HG02870 (cell line): ENCODE data around the gene KIRREL3.

ENCODE experiments used
- ATAC-seq: cut with Tn5 transposase; IDR thresholded peaks from one replicate; pipeline ENCODE4 v1.9.1; 2021; ENCODE audit warnings: mild to moderate bottlenecking, moderate library complexity; ENCODE audit not compliant: unreplicated experiment

Gene KIRREL3

DNA sequence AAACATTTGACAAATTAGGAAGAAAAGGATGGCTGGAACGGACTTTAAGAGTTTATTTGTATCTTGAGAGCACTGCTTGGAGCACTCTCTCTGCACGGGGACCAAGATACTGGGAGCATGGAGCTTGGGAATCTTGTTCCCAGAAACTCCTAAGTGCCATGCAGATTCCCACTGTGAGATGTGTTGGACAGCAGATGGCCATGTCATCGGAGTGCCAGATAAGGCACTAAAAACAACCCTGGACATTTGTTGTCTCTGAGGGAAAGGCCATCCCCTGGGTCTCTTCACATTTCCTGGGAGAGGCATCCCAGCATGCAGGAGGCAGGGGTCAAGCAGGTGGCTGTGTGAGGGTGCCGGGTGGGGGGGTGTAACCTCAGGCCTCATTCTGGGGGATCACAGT, 2.9 kb downstream of the KIRREL3 start:
- no peak for ATAC-seq

- ATAC-seq, result no peak
Observed at GRCh38 chr11:126997196-126997595, 3.4 kb downstream of the KIRREL3 start.

- ATAC-seq, result no peak
Observed at GRCh38 chr11:126996036-126996804, 4.3 kb downstream of the KIRREL3 start.

DNA sequence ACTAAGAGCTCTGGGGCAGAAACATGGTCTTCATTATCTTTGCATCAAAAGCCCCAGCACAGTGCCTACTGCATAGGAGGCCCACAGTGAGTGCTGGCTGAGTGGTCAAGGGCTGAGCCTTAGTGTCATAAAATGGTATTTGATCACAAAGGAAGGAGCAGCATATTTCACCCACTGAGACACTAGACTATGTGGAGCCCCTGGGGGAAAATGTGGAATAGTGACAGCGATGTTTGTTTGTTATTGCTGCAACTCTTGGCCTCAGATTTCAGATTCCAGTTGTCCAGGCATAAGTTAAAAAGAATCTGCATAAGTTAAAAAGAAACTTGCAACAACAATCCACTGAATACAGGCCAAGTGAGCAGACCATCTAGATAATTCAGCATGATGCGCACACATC, 7.0 kb downstream of the KIRREL3 start:
- no peak for ATAC-seq

- no peak for ATAC-seq
Observed at GRCh38 chr11:126992804-126993111, 7.8 kb downstream of the KIRREL3 start.

DNA sequence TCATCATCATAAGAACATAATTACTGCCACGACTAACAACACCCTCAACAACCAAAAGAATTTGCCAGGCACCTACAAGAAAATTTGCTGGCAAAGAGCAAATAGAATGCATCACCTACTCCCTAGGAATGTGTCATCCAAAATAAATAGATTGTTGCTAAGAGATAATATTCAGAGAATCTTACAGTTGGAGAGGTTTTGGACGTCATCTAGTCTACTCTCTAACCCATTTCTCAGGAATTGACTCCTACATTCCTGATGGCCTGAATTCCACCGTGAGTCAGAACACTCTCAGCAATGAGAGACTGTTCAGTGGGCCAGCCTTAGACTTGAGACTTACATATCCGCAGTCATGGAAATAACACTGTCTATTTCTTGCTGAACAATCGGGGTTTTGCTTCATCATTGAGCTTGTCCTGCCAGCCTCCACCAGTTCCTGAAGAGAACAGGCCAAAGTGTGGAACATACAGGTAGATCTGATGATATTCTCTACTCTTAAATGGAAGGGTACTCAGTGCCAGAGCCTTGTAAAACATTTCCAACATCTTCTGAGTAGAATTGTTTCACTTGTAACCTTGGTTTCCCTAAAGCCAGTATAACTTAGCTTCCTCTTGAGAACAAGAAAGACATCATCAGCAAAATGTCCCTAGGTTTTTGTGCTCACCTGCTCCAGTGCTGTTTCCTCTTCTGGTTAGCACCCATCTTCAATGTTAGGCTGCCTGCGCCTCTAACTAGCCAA, 8.3 kb downstream of the KIRREL3 start:
- no peak for ATAC-seq

DNA sequence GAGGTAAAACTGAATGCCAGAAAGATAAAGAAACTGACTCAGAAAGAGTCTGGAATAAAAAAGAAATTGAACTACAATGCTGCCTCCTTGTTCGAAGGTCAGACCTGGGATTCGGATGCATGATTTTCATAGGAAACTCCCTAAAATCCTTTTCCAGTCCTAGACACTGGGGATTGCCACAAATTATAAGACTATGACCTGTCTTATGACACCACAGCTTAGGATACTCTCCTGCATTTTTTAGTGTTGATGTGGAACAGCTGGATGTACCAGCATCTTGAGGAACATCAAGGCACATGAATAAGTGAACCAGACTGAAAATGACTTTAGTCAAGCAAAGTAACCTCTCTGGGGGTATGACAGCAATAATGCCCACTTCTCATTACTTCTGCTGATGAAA, 9.0 kb downstream of the KIRREL3 start:
- ATAC-seq, result no peak

GRCh38 chr11:126990716-126991480, 9.7 kb downstream of the KIRREL3 start:
- no peak for ATAC-seq

DNA sequence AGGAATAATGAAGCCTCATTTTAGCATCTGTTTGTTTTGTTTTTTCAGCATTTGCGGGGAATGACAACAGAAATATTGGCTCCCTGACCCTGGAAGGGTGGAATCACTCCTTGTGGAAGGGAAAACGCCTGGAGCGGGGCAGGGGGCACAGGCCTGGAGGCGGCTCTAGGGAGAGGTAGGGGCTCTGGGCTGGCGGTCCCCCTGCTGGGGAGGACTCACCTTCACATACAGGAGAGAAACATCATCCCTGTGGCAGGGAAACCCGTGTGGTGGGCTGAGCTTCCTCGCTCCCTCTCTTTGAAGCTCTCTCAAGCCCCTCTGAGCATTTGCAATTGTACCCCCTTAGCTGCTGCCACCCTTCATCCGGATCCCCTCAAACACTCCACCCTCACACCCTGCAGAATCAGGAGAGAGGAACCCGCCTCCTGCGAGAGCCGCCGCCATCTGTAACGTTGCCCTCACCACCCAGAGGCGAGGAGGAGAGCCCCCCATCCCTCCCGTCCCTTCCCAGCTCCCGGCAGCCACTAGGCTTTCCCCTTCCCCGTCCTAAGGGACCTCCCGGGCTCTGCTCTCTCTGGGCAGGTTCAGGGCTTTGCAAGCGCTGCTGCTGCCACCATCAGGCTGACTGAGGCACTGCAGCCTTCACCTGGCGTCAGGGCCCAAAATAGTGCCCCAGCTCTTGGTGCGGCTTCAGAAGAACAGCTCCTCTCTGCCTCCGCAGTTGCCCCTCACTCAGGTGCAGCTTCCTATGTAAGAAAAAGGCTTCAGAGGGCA, 10.4 kb downstream of the KIRREL3 start:
- peak; percentile 89 for ATAC-seq

GRCh38 chr11:126988655-126989054, 11.9 kb downstream of the KIRREL3 start:
- ATAC-seq, result no peak

GRCh38 chr11:126981635-126982034, 18.9 kb downstream of the KIRREL3 start:
- ATAC-seq, result no peak

GRCh38 chr11:126978911-126979310, 21.7 kb downstream of the KIRREL3 start:
- no peak for ATAC-seq

- no peak for ATAC-seq
Observed at GRCh38 chr11:126978165-126978564, 22.4 kb downstream of the KIRREL3 start.

DNA sequence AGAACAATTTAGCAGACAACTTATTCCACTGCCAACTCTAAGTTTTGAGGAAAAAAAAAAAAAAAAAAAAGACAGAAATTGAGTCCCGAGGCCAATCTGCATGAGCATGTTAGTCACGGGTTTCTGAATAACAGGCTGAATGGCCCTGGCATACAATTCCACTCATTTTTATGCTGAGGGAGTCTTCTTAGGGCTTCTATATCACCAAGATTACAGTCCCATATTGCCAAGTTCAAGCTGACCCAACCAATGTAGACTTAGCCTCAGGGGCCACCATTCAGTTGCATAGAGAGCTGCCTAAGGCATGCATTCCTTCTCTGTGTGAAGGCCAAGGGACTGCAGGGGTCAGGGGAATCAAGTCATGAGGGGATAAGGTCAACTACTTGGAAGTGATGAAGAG, 27.5 kb downstream of the KIRREL3 start:
- ATAC-seq, result no peak

DNA sequence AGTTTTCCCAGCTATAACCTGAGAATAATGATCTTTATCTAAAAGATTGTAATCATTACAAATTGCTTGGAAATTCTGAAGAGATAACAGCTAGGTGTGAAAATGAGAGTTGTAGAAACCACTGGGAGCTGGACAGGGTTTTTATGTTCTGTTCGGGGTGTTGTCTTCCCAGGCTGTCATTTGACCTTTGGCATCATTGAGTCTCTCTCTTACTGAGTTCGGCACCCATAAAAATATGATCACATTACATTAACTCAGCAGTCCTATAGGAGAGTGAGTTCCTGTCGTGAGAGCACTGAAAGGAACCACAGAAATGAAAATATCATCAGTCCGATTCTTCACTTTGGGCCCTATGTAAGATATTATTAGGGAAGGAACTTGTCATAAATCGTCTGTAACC, 29.3 kb downstream of the KIRREL3 start:
- no peak for ATAC-seq

DNA sequence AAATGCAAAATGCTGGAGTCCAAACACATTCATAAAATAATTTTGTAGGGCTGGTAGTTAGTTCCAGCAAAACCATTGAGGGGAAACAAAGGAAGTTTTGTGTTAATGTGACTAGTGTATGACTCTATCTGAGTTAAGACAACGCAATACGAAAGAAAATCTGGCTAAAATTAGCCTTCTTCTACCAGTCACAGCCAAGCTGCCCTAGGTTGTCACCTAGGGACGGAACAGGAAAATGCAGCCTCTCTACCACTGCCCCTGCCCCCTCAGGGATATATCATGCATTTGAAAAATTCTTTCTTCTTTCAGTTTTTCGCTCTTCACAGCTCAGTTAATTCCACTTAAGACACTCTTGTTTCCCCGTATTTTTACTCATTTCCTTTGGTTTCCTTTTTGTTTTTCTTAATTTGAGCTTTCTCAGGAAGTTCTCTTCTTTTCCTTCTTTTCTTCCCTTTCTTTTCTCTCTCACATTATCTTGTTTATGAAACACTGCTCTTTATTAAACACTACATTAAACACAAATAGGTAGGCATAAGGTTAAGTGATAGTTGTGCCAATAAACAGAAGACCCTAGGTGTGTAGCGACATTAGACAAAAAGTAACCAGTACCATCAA, 30.6 kb downstream of the KIRREL3 start:
- ATAC-seq, result peak; percentile 56

GRCh38 chr11:126968915-126969314, 31.7 kb downstream of the KIRREL3 start:
- peak; percentile 62 for ATAC-seq

DNA sequence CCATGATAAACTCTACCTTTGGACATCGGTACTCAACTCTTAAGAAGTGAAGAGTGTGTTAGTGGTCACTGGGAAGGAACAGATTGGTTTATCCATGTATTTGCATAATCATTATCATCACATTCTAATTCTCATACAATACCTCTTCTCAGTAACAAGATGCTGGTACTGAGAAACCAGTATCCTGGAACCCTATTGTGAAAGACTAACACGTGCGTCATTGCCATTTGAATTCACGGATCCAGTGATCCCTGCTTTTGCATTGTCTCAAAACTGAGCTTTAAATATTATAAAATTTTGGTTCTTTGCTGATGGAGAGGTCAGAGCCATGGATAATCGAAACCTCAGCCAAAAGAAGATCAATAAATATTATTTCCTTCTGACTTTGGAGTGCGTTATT, 35.2 kb downstream of the KIRREL3 start:
- no peak for ATAC-seq

- ATAC-seq, result no peak
Observed at GRCh38 chr11:126963603-126964363, 36.8 kb downstream of the KIRREL3 start.

DNA sequence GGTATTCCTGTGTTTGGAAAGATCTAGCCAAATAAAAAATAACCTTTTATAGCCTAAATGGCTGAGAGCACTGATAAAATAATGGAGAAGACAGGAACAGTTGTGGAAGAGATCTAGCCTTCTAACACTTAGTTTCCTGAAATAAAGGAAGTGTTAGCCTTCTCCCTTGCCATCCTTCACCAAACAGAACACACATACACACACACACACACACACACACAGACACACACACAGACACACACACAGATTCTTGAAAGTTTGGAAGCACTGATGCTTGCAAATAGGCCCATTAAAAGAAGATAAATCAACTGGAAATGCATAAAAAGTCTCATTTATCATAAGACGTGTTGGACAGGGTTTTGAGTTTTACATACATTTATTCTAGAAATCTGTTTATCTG, 37.5 kb downstream of the KIRREL3 start:
- ATAC-seq, result no peak
